ENCODE data around the gene TRMT112.
"Not testable (repeated sequence)": the region's sequence is repeated elsewhere in the genome, so short reads cannot be mapped to it uniquely, and the experiment has no call there.

TRMT112 gene

GRCh38 chr11:64327993-64328392, 10.6 kb upstream of the TRMT112 start:
- DNase-seq, result no peak

- DNase-seq, result no peak
Observed at GRCh38 chr11:64327375-64327774, 10.0 kb upstream of the TRMT112 start.

- DNase-seq, result no peak
Observed at GRCh38 chr11:64324692-64325469, 7.5 kb upstream of the TRMT112 start.

- DNase-seq, result not testable (repeated sequence)
Observed at GRCh38 chr11:64323984-64324383, 6.6 kb upstream of the TRMT112 start.

- DNase-seq, result no peak
Observed at GRCh38 chr11:64323373-64323772, 6.0 kb upstream of the TRMT112 start.

- no peak for DNase-seq
Observed at GRCh38 chr11:64322925-64323260, 5.5 kb upstream of the TRMT112 start.

- DNase-seq, result no peak
Observed at GRCh38 chr11:64321533-64321932, 4.2 kb upstream of the TRMT112 start.

GRCh38 chr11:64321026-64321425, 3.7 kb upstream of the TRMT112 start:
- no peak for DNase-seq

- DNase-seq, result no peak
Observed at GRCh38 chr11:64320556-64320955, 3.2 kb upstream of the TRMT112 start.

GRCh38 chr11:64318766-64319761, 1.7 kb upstream of the TRMT112 start:
- no peak for DNase-seq

- peak; percentile 83 to 95 for DNase-seq
Observed at GRCh38 chr11:64317961-64318765, 804 bp upstream of the TRMT112 start, which contains the start of gene PRDX5. TSS of gene PRDX5 (plus strand) at chr11:64318121. CDS start at chr11:64318216, 95 bp downstream.

GRCh38 chr11:64316672-64317324, 561 bp downstream of the TRMT112 start:
- DNase-seq, result peak in 1 of 2 experiments; percentile 58

- DNase-seq, result not testable (repeated sequence)
Observed at GRCh38 chr11:64315667-64316526, 1.5 kb downstream of the TRMT112 start.

- DNase-seq, result no peak
Observed at GRCh38 chr11:64314805-64315561, 2.4 kb downstream of the TRMT112 start.

- DNase-seq, result no peak
Observed at GRCh38 chr11:64314146-64314804, 3.1 kb downstream of the TRMT112 start.

- DNase-seq, result no peak
Observed at GRCh38 chr11:64313491-64314145, 3.7 kb downstream of the TRMT112 start.

- DNase-seq, result no peak
Observed at GRCh38 chr11:64312947-64313346, 4.4 kb downstream of the TRMT112 start.

- not testable (repeated sequence) for DNase-seq
Observed at GRCh38 chr11:64307795-64308194, 9.6 kb downstream of the TRMT112 start.

GRCh38 chr11:64306876-64307622, 10.3 kb downstream of the TRMT112 start:
- no peak for DNase-seq
